Measurements from ENCODE around the gene HEYL. TPM values are rescaled to one million over a fixed set of nuclear protein-coding genes. Genes with fewer than 3 reads are reported as not detected.

The HEYL gene
- total and polyA plus RNA-seq, 2 experiments from 2014 or later: not detected

- Histone ChIP-seq H3K4me3 (no peak overlapping the region), H3K9me3 (ENCODE audit: low read depth) (no peaks in the 10 kb centered on the region), H3K36me3 (ENCODE audit: low read depth) (no peaks in the 10 kb centered on the region), H3K27me3 (replicated peaks; ENCODE audit: insufficient read depth) (peaks cover 39% of the 10 kb centered on the region), H3K4me2 (ENCODE audit: unreplicated experiment) (no peak overlapping the region), H4K20me1 (ENCODE audit: insufficient read depth) (no peaks in the 10 kb centered on the region), H3K4me1 (ENCODE audit: insufficient read depth) (no peaks in the 10 kb centered on the region), H3K27ac (no peak overlapping the region), H3K79me2 (ENCODE audit: insufficient read depth) (no peaks in the 10 kb centered on the region), H3K9me2 (ENCODE audit: insufficient read depth) (no peaks in the 10 kb centered on the region), H3F3A (ENCODE audit: insufficient read depth) (no peaks in the 10 kb centered on the region), H3K9ac (no peak overlapping the region), H2AFZ (no peak overlapping the region)
- TF ChIP-seq EZH2phosphoT487 (IDR thresholded peaks at IDR 0.05; ENCODE audit: insufficient read depth, low read depth) (no peak), EZH2 (IDR thresholded peaks at IDR 0.05; ENCODE audit: insufficient read depth, poor library complexity, severe bottlenecking) (no peak)
- DNase-seq: peak; percentile 24
- in situ Hi-C loops (cut with MboI): no loop called here
- WGBS, 2 experiments (ENCODE audit: low coverage in 1 of 2, low lambda C conversion rate in 2 of 2, missing lambda C conversion rate in 2 of 2): 61 to 67% methylated on average over 6 of the region's 6 CpGs
Measured at GRCh38 chr1:39676948-39677548, 37.6 kb upstream of the HEYL start.

- in situ Hi-C loops (cut with MboI): no loop called here
- Histone ChIP-seq H3K9ac (no peak overlapping the region), H3K27ac (no peak overlapping the region), H3K4me2 (ENCODE audit: unreplicated experiment) (no peak overlapping the region), H3K9me3 (ENCODE audit: low read depth) (no peaks in the 10 kb centered on the region), H3F3A (ENCODE audit: insufficient read depth) (no peaks in the 10 kb centered on the region), H3K4me1 (ENCODE audit: insufficient read depth) (no peaks in the 10 kb centered on the region), H3K79me2 (ENCODE audit: insufficient read depth) (no peaks in the 10 kb centered on the region), H3K36me3 (ENCODE audit: low read depth) (no peaks in the 10 kb centered on the region), H4K20me1 (ENCODE audit: insufficient read depth) (no peaks in the 10 kb centered on the region), H3K27me3 (replicated peaks; ENCODE audit: insufficient read depth) (peaks cover 39% of the 10 kb centered on the region), H2AFZ (no peak overlapping the region), H3K4me3 (no peak overlapping the region), H3K9me2 (ENCODE audit: insufficient read depth) (no peaks in the 10 kb centered on the region)
- no peak for DNase-seq
- TF ChIP-seq EZH2phosphoT487 (IDR thresholded peaks at IDR 0.05; ENCODE audit: insufficient read depth, low read depth) (no peak), EZH2 (IDR thresholded peaks at IDR 0.05; ENCODE audit: insufficient read depth, poor library complexity, severe bottlenecking) (no peak)
- WGBS, 2 experiments (ENCODE audit: low coverage in 1 of 2, low lambda C conversion rate in 2 of 2, missing lambda C conversion rate in 2 of 2): 0 to 10% methylated on average over 1 of the region's 1 CpG
Measured at GRCh38 chr1:39675220-39675619, 35.8 kb upstream of the HEYL start.

- Histone ChIP-seq H4K20me1 (ENCODE audit: insufficient read depth) (no peaks in the 10 kb centered on the region), H3K27me3 (replicated peaks; ENCODE audit: insufficient read depth) (peaks cover 43% of the 10 kb centered on the region), H3K79me2 (ENCODE audit: insufficient read depth) (no peaks in the 10 kb centered on the region), H3F3A (ENCODE audit: insufficient read depth) (no peaks in the 10 kb centered on the region), H2AFZ (no peak overlapping the region), H3K36me3 (ENCODE audit: low read depth) (no peaks in the 10 kb centered on the region), H3K4me3 (no peak overlapping the region), H3K27ac (no peak overlapping the region), H3K4me1 (ENCODE audit: insufficient read depth) (no peaks in the 10 kb centered on the region), H3K9ac (no peak overlapping the region), H3K9me3 (ENCODE audit: low read depth) (no peaks in the 10 kb centered on the region), H3K9me2 (ENCODE audit: insufficient read depth) (no peaks in the 10 kb centered on the region), H3K4me2 (ENCODE audit: unreplicated experiment) (no peak overlapping the region)
- TF ChIP-seq EZH2 (IDR thresholded peaks at IDR 0.05; ENCODE audit: insufficient read depth, poor library complexity, severe bottlenecking) (no peak), EZH2phosphoT487 (IDR thresholded peaks at IDR 0.05; ENCODE audit: insufficient read depth, low read depth) (no peak)
- WGBS, 2 experiments (ENCODE audit: low coverage in 1 of 2, low lambda C conversion rate in 2 of 2, missing lambda C conversion rate in 2 of 2): 70 to 78% methylated on average over 3 of the region's 3 CpGs
- in situ Hi-C loops (cut with MboI): no loop called here
- no peak for DNase-seq
Measured at GRCh38 chr1:39673215-39673614, 33.8 kb upstream of the HEYL start.

- H3K9ac ChIP-seq: no peak overlapping the region
- H4K20me1 ChIP-seq (ENCODE audit: insufficient read depth): no peaks in the 10 kb centered on the region
- no peaks in the 10 kb centered on the region for H3K36me3 ChIP-seq (ENCODE audit: low read depth)
- H3K9me3 ChIP-seq (ENCODE audit: low read depth): no peaks in the 10 kb centered on the region
- WGBS, 2 experiments (ENCODE audit: low coverage in 1 of 2, low lambda C conversion rate in 2 of 2, missing lambda C conversion rate in 2 of 2): 21 to 30% methylated on average over 11 to 12 of the region's 12 CpGs
- no peak overlapping the region for H2AFZ ChIP-seq
- H3K79me2 ChIP-seq (ENCODE audit: insufficient read depth): no peaks in the 10 kb centered on the region
- no peaks in the 10 kb centered on the region for H3F3A ChIP-seq (ENCODE audit: insufficient read depth)
- H3K27ac ChIP-seq: no peak overlapping the region
- TF ChIP-seq EZH2phosphoT487 (IDR thresholded peaks at IDR 0.05; ENCODE audit: insufficient read depth, low read depth): no peak
- TF ChIP-seq EZH2 (IDR thresholded peaks at IDR 0.05; ENCODE audit: insufficient read depth, poor library complexity, severe bottlenecking): no peak
- in situ Hi-C loops (cut with MboI): no loop called here
- peak overlapping the region; percentile 81 for H3K4me2 ChIP-seq (ENCODE audit: unreplicated experiment)
- no peaks in the 10 kb centered on the region for H3K4me1 ChIP-seq (ENCODE audit: insufficient read depth)
- peak overlapping the region; percentile 68; the same call in 1 of the 2 replicates for H3K4me3 ChIP-seq
- no peaks in the 10 kb centered on the region for H3K9me2 ChIP-seq (ENCODE audit: insufficient read depth)
- peaks cover 43% of the 10 kb centered on the region for H3K27me3 ChIP-seq (replicated peaks; ENCODE audit: insufficient read depth)
- DNase-seq: peak; percentile 18
Measured at GRCh38 chr1:39672551-39672947, 33.1 kb upstream of the HEYL start.
